HCT116 (cell line): ENCODE data around the gene RASSF5.

Experiments used
- EZH2 ChIP-seq: fragments of 200-600 bp; sonication (generic); IDR thresholded peaks from 2 replicates; pipeline ENCODE4 v1.6.1; 2017; ENCODE audit warnings: antibody characterized with exemption, mixed run types
- MAX ChIP-seq: IDR thresholded peaks from 2 replicates; pipeline ENCODE4 v1.6.1; 2012
- POLR2A ChIP-seq: IDR thresholded peaks from 2 replicates; pipeline ENCODE4 v1.7.0; 2011; ENCODE audit warnings: borderline replicate concordance; ENCODE audit not compliant: insufficient read depth, insufficient read length; ENCODE audit errors: extremely low read depth
- RAD21 ChIP-seq: IDR thresholded peaks from 2 replicates; pipeline ENCODE4 v1.6.1; 2012; ENCODE audit warnings: low read depth, mild to moderate bottlenecking
- SIN3A ChIP-seq: IDR thresholded peaks from 2 replicates; pipeline ENCODE4 v1.6.1; 2012; ENCODE audit warnings: low read depth
- SP1 ChIP-seq: IDR thresholded peaks from 2 replicates; pipeline ENCODE4 v1.6.1; 2012; ENCODE audit warnings: low read depth
- SRF ChIP-seq: IDR thresholded peaks from 2 replicates; pipeline ENCODE4 v1.6.1; 2012; ENCODE audit warnings: low read depth
- TCF7L2 ChIP-seq: IDR thresholded peaks from 2 replicates; pipeline ENCODE4 v1.7.0; 2011; ENCODE audit warnings: borderline replicate concordance, inconsistent platforms; ENCODE audit not compliant: insufficient read depth, insufficient read length; ENCODE audit errors: extremely low read depth
- YY1 ChIP-seq: IDR thresholded peaks from 2 replicates; pipeline ENCODE4 v1.6.1; 2011; ENCODE audit warnings: low read length, low read depth, moderate library complexity, mild to moderate bottlenecking; ENCODE audit not compliant: insufficient replicate concordance; ENCODE audit errors: extremely low read depth
- ZFX ChIP-seq: fragments of 450-650 bp; IDR thresholded peaks from 2 replicates; pipeline ENCODE4 v1.6.1; 2017
- TF ChIP-seq, protein P1 (sequence below), 3 experiments: fragments of 200-600 bp in 1 of 3; sonication (generic) in 1 of 3; IDR thresholded peaks in 2 of 3; conservative IDR thresholded peaks in 1 of 3; 2 replicates each; pipeline ENCODE4 v1.5.1; 2012 to 2017; ENCODE audit warnings: low read depth in 2 of 3, low read length in 2 of 3, antibody characterized with exemption in 1 of 3, borderline replicate concordance in 1 of 3, control low read depth in 1 of 3, mild to moderate bottlenecking in 1 of 3, mixed read lengths in 1 of 3, mixed run types in 1 of 3, moderate library complexity in 1 of 3; ENCODE audit not compliant: insufficient read depth in 1 of 3

GRCh38 chr1:206502403-206502802 lies 4.9 kb upstream of the RASSF5 start:
- no peak for TF ChIP-seq TCF7L2
- no peak for TF ChIP-seq YY1
- TF ChIP-seq, protein P1, sequence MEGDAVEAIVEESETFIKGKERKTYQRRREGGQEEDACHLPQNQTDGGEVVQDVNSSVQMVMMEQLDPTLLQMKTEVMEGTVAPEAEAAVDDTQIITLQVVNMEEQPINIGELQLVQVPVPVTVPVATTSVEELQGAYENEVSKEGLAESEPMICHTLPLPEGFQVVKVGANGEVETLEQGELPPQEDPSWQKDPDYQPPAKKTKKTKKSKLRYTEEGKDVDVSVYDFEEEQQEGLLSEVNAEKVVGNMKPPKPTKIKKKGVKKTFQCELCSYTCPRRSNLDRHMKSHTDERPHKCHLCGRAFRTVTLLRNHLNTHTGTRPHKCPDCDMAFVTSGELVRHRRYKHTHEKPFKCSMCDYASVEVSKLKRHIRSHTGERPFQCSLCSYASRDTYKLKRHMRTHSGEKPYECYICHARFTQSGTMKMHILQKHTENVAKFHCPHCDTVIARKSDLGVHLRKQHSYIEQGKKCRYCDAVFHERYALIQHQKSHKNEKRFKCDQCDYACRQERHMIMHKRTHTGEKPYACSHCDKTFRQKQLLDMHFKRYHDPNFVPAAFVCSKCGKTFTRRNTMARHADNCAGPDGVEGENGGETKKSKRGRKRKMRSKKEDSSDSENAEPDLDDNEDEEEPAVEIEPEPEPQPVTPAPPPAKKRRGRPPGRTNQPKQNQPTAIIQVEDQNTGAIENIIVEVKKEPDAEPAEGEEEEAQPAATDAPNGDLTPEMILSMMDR (IDR thresholded peaks at IDR 0.05 in 2 of 3, conservative IDR thresholded peaks at IDR 0.05 in 1 of 3; ENCODE audit: borderline replicate concordance in 1 of 3, insufficient read depth in 1 of 3, low read depth in 2 of 3, low read length in 2 of 3) = no peak
- no peak for TF ChIP-seq POLR2A
- TF ChIP-seq EZH2 = no peak
- TF ChIP-seq MAX = no peak
- no peak for TF ChIP-seq RAD21
- no peak for TF ChIP-seq SRF
- TF ChIP-seq SIN3A = no peak
- no peak for TF ChIP-seq ZFX
- no peak for TF ChIP-seq SP1
